ENCODE data around the gene CDH23.
"Not testable (repeated sequence)": the region's sequence is repeated elsewhere in the genome, so short reads cannot be mapped to it uniquely, and the experiment has no call there.

Gene CDH23

GRCh38 chr10:71584902-71585563 lies 188.3 kb downstream of the CDH23 start:
- DNase-seq (ENCODE audit: low spot score), result no peak

- no peak for DNase-seq (ENCODE audit: low spot score)
Observed at GRCh38 chr10:71585564-71586290, 189.0 kb downstream of the CDH23 start.

GRCh38 chr10:71587941-71588573 lies 191.3 kb downstream of the CDH23 start:
- no peak for DNase-seq (ENCODE audit: low spot score)

DNA sequence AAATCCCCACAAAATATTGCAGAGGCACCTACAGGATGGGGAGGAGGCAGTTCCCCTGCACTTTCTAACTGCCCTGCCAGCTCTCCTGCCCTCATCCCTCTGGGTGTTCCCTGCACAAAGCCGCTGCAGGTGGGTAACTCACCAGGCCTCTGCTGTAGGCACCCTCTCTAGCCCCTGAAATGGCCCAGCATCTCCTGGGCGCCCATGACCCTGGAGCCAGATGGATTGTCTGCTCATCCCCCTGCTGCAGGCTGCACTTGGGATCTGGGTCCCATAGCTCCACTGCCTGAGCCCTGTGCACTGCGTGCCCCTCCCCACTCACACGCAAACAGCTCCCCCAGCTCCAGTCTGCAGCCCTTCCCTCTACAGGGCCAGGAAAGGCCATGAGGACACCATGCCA lies 192.0 kb downstream of the CDH23 start:
- DNase-seq (ENCODE audit: low spot score), result no peak

DNA sequence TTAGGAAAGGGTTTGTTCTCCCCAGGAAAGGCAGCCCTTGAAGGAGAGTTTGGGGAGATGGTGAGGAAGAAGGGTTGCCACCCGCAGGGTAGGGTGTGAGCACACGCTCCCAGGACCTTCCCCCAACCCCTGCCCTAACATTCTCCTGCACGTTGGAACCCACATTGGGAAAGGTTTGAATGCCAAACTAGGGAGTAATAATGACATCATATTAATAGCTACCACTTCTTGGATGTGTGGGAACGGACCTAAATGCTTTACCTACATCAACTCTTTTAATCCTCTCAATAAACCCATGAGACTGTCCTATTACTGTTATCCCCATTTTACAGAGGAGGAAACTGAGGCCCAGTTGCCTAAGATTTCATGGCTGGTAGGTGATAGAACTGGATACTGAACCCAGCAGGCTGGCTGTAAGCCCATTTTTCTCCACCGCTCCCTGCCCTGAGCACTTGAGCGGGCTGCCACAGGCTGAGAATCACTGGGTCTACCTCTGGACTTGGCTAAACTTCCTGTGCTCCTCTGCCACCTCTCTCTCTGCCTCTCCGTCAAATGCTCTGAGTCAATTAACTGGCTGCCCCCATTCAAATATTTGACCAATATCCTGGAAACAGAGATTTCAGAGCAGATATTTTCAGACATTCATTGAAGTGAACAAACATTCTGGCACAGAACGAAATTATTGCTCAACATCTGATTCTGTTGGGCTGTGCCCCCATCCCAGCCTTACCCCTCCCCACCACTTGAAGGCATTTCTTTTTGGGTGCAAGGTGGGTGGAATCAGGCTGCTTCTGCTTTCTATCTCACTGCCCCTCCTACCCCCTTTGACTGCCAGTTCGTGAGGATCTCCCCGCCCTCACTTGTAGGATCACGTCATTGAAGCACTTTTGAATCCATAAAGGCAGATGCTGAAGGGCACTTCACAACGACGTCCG lies 193.2 kb downstream of the CDH23 start:
- no peak for DNase-seq (ENCODE audit: low spot score)

DNA sequence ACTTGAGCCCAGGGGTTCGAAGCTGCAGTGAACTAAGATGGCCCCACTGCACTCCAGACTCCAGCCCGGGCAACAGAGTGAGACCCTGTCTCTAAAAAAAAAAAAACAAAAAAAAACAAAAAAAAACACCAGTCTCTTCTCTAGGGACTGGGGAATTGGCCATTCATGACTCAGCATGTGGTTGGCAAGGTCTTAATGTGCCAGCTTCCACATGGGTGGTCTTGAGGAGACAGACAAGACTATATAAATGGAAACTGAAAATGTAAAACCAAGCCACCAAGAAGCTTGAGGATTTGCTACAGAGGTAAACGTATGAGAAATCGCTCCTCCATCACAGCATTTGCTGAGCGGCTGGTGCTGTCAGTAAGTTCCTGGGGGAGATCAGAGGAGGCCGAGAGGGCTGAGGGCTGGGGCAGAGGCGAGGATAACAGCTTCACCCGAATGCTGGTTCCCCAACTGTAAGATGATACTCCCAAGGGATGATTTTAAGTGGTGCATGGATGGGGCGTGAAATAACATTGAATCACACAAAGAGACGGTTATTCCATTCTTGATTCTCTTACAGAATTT lies 194.1 kb downstream of the CDH23 start:
- no peak for DNase-seq (ENCODE audit: low spot score)

DNA sequence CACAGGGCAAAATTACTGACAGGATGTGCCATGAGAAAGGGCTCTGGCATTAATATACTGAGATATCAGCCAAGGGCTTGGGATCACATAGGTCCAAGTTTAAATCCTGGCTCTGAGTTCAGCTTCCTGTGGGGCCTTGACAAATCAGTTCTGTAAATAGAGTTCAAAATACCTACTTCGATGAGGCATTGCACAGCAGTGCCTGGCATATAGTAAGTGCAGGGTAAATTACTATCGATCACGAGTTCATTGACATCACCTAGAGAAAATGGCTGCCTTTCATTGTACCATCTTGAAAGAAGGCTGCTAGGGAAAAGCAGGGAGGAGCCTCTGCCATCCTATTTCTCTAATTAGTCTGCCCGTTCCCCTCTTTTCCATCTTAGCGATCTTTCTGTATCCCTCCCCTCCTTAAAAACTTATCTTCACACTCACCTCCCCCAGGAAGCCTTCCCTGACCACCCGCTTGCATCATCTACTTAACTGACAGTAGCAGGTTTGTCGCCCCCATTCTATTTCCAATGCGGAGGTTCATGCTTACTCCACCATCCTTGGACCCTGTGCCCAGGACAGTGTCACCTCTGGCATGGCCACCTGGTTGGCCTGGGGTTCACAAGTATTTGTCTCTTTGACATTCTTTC lies 198.3 kb downstream of the CDH23 start:
- DNase-seq (ENCODE audit: low spot score), result no peak

- DNase-seq (ENCODE audit: low spot score), result no peak
Observed at GRCh38 chr10:71595649-71596048, 198.9 kb downstream of the CDH23 start.

- no peak for DNase-seq (ENCODE audit: low spot score)
Observed at GRCh38 chr10:71596127-71596526, 199.4 kb downstream of the CDH23 start.

- DNase-seq (ENCODE audit: low spot score), result no peak
Observed at GRCh38 chr10:71596759-71597158, 200.0 kb downstream of the CDH23 start.

- DNase-seq (ENCODE audit: low spot score), result no peak
Observed at GRCh38 chr10:71597821-71598498, 201.2 kb downstream of the CDH23 start.

DNA sequence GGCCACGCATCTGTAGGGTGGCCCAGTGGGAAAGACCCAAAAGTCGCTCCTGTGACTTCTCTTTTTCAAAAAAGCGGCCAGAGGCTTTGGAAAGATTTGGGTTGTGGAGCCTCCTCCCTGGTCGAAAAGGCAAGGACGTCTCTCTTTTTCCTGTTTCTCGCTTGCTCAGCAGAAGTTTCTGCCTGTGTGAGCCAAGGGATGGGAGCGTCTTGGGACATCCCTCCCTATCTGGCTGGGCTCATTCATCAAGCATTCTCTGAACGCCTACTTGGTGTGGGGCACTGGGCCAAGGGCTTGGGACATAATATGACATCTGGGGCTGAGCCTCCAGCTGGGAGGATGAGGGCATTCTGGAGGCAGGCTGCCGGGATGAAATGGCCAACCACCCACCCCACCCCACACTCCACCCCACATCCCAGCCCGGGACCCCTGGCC lies 201.9 kb downstream of the CDH23 start:
- DNase-seq (ENCODE audit: low spot score), result no peak

GRCh38 chr10:71599518-71599917 lies 202.8 kb downstream of the CDH23 start:
- DNase-seq (ENCODE audit: low spot score), result no peak

- not testable (repeated sequence) for DNase-seq (ENCODE audit: low spot score)
Observed at GRCh38 chr10:71600242-71600641, 203.5 kb downstream of the CDH23 start.

- DNase-seq (ENCODE audit: low spot score), result no peak
Observed at GRCh38 chr10:71600849-71601248, 204.1 kb downstream of the CDH23 start.

DNA sequence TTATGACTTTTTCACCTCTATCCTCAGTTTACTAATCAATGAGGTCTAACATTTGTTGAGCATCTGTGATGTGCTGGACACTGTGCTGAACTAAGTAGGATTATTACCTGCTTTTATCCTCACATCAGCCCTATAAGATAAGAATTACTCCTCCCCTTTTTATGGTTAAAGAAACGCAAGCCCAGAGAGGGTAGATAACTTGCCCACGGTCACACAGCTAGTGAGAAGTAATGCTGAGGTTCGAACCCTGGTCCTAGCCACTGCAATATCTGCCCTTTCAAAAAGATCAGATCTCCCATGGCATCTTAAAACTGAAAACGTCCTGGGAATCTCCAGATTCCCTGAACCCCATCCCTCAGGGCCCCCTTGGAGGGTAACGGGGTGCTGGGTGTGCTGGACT lies 204.6 kb downstream of the CDH23 start:
- DNase-seq (ENCODE audit: low spot score), result no peak

GRCh38 chr10:71603150-71603549 lies 206.4 kb downstream of the CDH23 start:
- DNase-seq (ENCODE audit: low spot score), result no peak

DNA sequence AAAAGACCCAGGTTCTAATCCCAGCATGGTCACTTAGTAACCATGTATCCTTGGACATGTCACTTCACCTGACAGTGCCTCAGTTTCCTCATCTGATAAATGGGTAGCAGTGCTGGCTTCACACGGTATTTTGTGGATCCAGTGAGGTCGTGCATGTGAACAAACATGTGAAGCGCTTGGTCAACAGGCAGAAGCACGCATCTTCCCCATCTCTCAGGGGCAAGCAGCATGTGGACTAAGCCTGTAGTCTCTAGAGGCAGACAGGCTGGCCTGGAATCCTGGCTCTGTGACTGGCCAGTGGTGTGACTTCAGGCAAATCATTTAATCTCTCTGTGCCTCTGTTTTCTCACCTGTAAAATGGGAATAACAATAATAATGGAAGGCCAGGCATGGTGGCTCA lies 207.0 kb downstream of the CDH23 start:
- no peak for DNase-seq (ENCODE audit: low spot score)

DNA sequence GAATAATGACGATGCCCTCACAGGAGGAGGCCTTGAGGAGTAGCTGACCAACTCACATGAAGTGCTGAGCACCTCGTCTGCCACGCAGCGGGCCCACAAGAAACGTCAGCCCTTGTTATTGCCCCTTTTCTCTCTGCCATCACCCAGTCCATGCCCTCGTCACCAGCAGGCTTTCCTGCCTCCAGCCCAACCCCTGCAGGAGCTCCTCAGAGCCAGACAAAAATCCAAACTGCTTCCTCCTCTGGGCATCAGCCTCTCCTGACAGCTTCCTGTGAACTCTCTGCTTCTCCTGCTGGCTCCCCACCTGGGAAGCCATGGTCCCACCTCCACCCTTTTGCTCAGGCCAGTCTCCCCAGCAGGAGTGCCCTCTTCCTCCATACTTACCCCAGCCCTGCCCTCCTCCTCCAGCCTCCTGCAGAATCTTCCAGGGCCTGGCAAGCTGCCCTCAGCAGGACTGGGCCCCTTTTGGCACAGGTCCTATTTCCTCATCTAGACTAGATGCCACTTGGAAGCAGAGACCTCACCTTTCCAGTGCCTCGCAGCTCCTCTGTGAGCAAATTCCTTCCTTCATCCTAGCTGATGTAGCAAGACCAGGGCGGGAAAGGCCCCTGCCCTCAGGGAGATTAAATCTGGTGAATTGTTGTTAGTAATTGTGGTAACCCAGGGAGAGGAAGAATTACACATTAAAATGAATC lies 207.8 kb downstream of the CDH23 start:
- peak; percentile 15 for DNase-seq (ENCODE audit: low spot score)

All from kidney tubule cell (primary cell).